Stomach (tissue), 4 donors: ENCODE measurements around the gene CCR8.
"Not testable (repeated sequence)": the region's sequence is repeated elsewhere in the genome, so short reads cannot be mapped to it uniquely, and the experiment has no call there.

ENCODE experiments used
- POLR2A ChIP-seq, 4 donors: fragments of 450-650 bp; IDR thresholded peaks; one replicate each; pipeline ENCODE4 v1.6.1; 2016; ENCODE audit warnings: antibody characterized with exemption in 4 of 4, control low read depth in 2 of 4, mild to moderate bottlenecking in 1 of 4, moderate library complexity in 1 of 4
- POLR2AphosphoS5 ChIP-seq, 3 donors: sonication (generic); formaldehyde crosslinking; IDR thresholded peaks; one replicate each; pipeline ENCODE4 v1.6.1; 2016; ENCODE audit warnings: antibody characterized with exemption in 3 of 3
- TF ChIP-seq, protein P1 (sequence below), 7 experiments: fragments of 450-650 bp in 4 of 7; fragments of 200-600 bp in 3 of 7; sonication (generic) in 3 of 7; IDR thresholded peaks; one replicate each; pipeline ENCODE4 v1.5.1; 2016 to 2019; ENCODE audit warnings: antibody characterized with exemption in 7 of 7, control low read depth in 2 of 7, mild to moderate bottlenecking in 1 of 7

DNA sequence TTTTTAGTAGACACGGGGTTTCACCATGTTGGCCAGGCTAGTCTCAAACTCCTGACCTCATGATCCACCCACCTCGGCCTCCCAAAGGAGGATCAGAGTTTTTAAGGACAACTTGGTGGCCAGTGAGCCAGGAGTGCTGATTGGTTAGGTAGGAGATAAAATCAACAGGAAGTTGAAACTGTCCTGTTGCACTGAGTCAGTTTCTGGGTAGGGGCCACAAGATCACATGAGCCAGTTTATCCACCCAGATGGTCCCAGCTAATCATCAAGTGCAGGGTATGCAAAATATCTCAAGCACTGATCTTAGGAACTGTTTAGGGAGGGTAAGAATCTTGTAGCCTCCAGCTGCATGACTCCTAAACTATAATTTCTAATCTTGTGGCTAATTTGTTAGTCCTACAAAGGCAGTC, 7.9 kb upstream of the CCR8 start:
- TF ChIP-seq, protein P1, sequence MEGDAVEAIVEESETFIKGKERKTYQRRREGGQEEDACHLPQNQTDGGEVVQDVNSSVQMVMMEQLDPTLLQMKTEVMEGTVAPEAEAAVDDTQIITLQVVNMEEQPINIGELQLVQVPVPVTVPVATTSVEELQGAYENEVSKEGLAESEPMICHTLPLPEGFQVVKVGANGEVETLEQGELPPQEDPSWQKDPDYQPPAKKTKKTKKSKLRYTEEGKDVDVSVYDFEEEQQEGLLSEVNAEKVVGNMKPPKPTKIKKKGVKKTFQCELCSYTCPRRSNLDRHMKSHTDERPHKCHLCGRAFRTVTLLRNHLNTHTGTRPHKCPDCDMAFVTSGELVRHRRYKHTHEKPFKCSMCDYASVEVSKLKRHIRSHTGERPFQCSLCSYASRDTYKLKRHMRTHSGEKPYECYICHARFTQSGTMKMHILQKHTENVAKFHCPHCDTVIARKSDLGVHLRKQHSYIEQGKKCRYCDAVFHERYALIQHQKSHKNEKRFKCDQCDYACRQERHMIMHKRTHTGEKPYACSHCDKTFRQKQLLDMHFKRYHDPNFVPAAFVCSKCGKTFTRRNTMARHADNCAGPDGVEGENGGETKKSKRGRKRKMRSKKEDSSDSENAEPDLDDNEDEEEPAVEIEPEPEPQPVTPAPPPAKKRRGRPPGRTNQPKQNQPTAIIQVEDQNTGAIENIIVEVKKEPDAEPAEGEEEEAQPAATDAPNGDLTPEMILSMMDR (IDR thresholded peaks at IDR 0.05): not testable (repeated sequence)
- TF ChIP-seq POLR2A, POLR2AphosphoS5 (IDR thresholded peaks at IDR 0.05): not testable (repeated sequence)
